ENCODE data around the gene AFAP1.
A peak's percentile ranks its signal among the peaks of the same experiment; 100 is the strongest.

The AFAP1 gene

GRCh38 chr4:7967501-7968261, 28.0 kb upstream of the AFAP1 start:
- DNase-seq (ENCODE audit: low read depth in 2 of 2), result no peak

GRCh38 chr4:7967063-7967440, 27.4 kb upstream of the AFAP1 start:
- DNase-seq (ENCODE audit: low read depth in 2 of 2), result no peak

GRCh38 chr4:7966281-7967062, 26.8 kb upstream of the AFAP1 start:
- DNase-seq (ENCODE audit: low read depth in 2 of 2), result no peak

GRCh38 chr4:7964890-7965662, 25.4 kb upstream of the AFAP1 start:
- DNase-seq (ENCODE audit: low read depth in 2 of 2), result no peak

- DNase-seq (ENCODE audit: low read depth in 2 of 2), result no peak
Measured at GRCh38 chr4:7964459-7964858, 24.8 kb upstream of the AFAP1 start.

GRCh38 chr4:7963691-7964090, 24.0 kb upstream of the AFAP1 start:
- DNase-seq (ENCODE audit: low read depth in 2 of 2), result no peak

- DNase-seq (ENCODE audit: low read depth in 2 of 2), result no peak
Measured at GRCh38 chr4:7962609-7963508, 23.2 kb upstream of the AFAP1 start.

GRCh38 chr4:7960790-7961655, 21.4 kb upstream of the AFAP1 start:
- DNase-seq (ENCODE audit: low read depth in 2 of 2), result peak; percentile 77 to 80

- DNase-seq (ENCODE audit: low read depth in 2 of 2), result peak in 1 of 2 donors; percentile 53
Measured at GRCh38 chr4:7960017-7960789, 20.5 kb upstream of the AFAP1 start.

- DNase-seq (ENCODE audit: low read depth in 2 of 2), result no peak
Measured at GRCh38 chr4:7959078-7959477, 19.4 kb upstream of the AFAP1 start.

- DNase-seq (ENCODE audit: low read depth in 2 of 2), result no peak
Measured at GRCh38 chr4:7956934-7957656, 17.4 kb upstream of the AFAP1 start.

- no peak for DNase-seq (ENCODE audit: low read depth in 2 of 2)
Measured at GRCh38 chr4:7956270-7956808, 16.7 kb upstream of the AFAP1 start.

GRCh38 chr4:7955393-7955792, 15.7 kb upstream of the AFAP1 start:
- DNase-seq (ENCODE audit: low read depth in 2 of 2), result no peak

GRCh38 chr4:7952615-7953014, 13.0 kb upstream of the AFAP1 start:
- DNase-seq (ENCODE audit: low read depth in 2 of 2), result no peak

- DNase-seq (ENCODE audit: low read depth in 2 of 2), result no peak
Measured at GRCh38 chr4:7950301-7951092, 10.8 kb upstream of the AFAP1 start.

- no peak for DNase-seq (ENCODE audit: low read depth in 2 of 2)
Measured at GRCh38 chr4:7949759-7950158, 10.1 kb upstream of the AFAP1 start.

- DNase-seq (ENCODE audit: low read depth in 2 of 2), result no peak
Measured at GRCh38 chr4:7947927-7948326, 8.3 kb upstream of the AFAP1 start.

Data from stimulated activated CD8-positive, alpha-beta memory T cell treated with anti-CD3 and anti-CD28 coated beads, Interleukin-15, amount 100 ng/mL, for 48 hours (primary cell).